NCI-H146 treated with DMSO at 0.1 percent for 48 hours (cell line): ENCODE measurements around the gene CASKIN1.
A peak's percentile ranks its signal among the peaks of the same experiment; 100 is the strongest.

Source experiments
- DNase-seq: peaks from one replicate; lab custom pipeline; 2025; ENCODE audit not compliant: unreplicated experiment; lab: John Stamatoyannopoulos, UW

CASKIN1 gene

DNA sequence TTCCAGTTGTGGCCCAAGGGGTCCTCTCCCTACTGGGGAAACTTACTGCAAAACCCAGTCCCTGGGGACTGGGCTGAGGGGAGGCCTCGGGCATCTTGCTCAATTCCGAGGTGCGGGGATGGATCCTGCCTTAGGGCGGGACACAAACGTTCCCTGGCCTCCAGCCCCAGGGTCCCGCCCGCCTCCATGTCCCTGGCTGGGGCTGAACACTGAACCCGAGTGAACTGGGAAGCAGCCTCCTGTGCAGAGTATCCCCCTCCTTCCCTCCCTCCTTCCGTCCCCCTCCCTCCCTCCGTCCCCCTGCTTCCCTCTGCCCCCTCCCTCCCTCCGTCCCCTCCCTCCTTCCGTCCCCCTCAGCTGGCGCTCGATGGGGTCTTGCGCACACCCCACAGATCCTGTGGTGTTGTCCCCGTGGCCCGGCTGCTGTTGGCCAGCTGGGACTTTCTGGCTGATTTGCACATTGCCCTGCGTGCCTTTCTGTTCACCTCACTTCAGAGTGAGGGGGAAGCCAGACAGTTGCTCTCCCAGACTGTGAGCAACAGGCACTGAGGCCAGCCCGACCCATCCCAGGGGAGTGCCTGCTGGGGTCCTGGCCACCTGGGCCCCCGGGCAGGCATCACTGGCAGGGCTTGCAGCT is 35.4 kb downstream of the CASKIN1 start:
- no peak for DNase-seq

DNA sequence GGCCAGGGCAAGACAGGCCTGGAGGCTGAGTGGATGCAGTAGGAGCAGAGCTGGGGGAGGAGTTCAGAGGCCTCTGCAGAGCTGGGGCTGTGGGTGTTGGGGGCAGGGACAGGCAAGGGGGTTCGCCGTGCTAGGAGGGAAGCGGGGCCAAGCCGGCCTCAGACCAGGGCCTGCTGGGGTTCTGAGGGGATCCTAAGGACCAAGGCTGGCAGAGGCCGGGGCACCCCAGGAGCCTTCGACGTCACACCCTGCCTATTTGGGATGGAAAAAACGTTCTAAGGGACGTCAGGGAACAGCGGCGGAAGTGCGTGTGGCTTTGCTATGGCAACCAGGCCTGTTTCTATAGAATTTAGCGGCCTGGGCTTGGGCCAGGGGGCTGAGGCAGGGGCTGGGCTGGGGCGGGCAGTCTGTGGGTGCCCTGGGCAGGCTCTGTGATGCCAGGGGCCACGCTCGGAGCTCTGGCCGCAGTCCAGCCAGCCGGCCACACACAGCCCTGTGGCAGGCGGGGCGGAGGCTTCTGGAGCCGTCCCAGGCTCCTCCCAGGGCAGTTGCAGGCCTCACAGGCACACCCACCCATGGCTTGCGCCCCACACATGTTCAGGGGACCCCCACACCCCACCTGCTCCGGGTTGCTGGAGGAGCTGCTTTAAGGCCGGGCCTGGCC is 37.1 kb downstream of the CASKIN1 start:
- DNase-seq: no peak

DNA sequence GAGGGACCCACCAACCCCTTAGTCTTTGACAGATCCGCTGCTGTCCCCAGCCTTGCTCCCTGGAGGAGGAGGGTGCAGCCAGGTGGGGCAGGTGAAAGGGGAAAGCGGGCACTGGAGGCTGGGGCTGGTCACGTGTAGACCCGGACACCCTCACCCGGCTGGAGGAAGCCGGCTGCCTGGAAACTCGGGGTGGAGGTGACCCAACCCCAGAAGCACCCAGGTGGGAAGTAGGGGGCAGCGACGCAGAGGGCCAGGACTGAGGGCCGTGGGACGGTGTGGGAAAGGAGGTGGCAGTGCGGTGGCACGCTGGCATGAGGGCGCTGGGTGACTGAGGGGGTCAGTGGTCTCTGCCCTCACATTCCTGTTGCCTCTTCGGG is 38.2 kb downstream of the CASKIN1 start:
- DNase-seq: no peak

DNA sequence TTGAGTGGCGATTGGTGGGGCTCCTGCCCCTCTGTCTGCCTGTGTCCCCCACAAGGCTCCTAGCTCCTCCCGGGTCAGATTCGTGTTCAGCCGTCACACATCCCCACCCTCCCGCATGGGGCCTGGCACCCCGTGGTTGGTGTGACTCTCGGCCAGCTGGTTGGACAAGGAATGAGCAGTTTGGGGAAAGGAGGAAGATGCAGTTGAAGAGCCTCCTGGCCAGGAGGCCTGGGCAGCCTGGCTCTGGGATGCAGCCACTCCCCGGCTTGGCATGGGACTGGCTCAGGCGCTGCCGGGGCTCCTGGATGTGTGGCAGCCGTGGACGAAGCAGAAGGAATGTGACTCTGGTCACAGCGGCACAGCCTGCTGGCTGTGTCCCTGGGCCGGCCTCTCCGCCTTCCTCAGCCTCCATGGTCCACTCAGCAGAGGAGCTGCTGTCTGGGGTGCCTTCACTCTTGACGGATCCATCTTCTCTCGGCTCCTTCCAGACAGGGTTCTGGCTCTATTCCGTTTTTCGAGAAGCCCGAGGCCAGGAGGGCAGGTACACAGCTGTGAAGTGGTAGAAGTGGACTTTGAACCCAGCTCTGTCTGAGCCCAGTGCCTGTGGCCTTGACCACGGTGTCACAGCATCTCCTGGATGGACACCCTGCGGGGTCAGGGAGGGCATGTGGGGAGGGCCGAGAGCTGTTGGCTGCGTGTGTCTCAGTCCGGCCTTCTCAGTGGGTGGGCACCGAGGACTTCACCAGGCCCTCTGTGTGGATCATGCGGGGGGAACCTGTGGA is 38.7 kb downstream of the CASKIN1 start:
- DNase-seq: no peak

DNA sequence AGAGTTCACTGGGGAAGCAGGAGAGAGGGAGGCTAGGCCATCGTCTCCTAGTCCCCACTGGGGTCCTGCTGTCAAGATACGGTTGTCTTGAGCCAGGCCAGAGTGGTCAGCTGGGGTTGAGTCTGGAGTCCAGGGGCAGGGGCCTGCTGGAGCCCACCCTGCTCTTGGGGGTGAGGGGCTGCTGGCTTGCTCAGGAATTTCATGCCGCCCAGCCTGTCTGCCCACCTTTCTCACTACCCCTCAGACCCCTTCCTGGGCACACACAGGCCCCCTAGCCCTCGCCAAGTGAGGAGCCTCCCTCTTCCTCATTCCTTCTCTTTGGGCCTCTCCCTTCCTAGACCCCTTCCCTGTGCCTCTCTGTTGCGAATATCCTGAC is 39.6 kb downstream of the CASKIN1 start:
- no peak for DNase-seq

DNA sequence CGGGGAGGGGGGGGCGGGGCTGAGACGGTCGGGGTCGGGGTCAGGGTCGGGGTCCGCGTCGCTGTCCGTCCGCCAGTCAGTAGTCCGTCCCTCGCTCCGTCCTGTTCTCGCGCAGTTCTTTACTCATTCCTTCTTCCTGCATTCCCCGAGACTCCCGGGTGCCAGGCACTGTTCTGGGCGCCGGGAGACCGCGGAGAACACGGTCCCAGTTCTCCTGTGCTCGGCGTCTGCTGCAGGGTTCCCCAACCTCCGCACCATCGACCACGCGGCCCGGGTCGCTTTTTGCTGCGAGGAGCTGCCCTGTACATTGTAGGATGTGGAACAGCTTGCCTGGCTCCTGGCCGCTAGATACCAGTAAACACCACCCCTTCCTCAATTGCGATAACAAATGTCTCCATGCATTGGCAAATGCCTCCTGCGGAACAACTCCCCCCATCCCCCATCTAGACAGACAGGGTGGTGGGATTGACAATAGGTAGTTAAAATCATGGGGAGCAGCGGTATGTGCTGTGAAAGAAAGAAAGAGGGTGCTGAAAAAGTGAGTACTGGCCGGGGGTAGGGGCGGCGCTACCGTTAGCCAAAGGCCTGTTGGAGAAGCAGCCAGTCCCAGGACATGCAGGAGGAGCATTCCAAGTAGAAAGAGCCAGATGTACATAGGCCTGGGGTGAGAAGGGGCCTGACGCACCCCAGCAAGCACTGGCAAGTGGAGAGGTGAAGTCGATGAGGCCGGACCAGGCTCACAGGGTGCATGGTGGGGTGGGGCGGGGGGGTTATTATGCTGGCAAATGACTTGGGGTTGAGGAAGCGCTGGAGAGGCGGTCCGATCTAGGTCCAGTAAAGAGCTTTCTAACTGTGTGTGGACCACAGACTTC is 40.2 kb downstream of the CASKIN1 start:
- DNase-seq: peak; percentile 14

DNA sequence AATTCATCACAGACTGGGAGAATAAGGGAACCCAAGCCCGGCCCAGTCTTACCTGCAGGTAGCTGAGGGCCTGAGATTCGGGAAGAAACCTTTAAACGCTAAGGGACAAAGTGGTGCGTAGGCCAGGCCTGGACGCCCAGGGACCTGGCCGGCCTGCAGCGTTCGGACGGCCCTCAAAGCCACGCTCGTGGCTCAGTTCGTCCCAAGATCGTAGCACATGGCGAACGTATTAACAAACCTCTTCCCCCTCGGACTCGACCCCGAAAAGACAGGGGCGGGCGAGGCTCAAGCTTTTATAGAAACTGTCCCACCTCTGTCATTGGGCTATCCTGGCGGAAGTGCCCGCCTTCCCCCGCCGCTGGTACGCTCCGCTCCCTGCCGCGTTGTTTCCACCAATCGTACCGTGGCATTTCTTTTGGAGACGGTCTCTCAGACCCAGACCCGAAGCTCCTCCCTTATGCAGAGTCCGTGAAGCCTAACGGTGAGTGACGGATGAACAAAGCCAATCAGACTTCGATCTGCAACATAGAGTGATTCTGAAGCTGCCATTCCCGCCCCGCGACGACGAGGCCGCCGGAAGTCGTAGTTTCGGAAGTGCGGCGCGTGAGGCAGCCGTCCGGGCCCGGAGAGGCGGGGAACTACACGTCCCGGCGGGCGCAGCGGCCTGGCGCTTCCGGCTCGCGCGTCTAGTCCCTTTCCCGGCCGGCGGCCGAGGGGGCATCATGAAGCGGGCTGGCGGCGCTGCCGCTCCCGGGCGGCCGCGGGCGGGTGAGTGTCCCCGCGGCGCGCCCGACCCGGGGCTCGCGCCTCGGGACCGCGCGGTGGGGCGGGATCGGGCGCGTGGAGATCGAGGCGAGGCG is 41.1 kb downstream of the CASKIN1 start, which contains the start of gene TRAF7:
Gene TRAF7, plus strand, starts transcription at position 692 of the 860 bp plus-strand sequence. CDS start 8,139 bp downstream, outside the sequence.
- DNase-seq: peak; percentile 100

DNA sequence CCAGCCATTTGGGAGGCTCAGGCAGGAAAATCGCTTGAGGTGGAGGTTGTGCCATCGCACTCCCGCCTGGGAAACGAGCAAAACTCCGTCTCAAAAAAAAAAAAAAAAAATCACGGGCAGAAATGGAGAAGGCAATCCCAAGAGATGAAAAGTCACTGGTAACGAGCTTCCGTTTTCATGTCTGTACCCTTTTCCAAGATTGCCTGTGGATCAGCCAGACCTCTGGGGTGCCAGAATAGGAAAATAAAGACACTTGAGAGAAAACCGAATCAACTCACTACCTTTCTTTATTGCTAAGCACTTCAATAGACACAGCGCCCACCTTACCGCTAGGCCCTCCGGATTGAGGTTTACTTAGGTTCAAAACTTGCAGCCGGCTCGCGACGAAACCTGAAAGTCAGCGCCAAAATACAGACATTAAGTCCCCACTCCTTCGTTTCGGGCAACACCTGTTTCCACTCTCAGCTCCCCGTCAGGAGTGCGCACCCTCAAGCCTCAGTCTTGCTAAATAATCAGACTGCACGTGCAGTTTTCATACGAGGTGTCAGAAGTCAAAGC is 41.8 kb downstream of the CASKIN1 start:
- DNase-seq: no peak

DNA sequence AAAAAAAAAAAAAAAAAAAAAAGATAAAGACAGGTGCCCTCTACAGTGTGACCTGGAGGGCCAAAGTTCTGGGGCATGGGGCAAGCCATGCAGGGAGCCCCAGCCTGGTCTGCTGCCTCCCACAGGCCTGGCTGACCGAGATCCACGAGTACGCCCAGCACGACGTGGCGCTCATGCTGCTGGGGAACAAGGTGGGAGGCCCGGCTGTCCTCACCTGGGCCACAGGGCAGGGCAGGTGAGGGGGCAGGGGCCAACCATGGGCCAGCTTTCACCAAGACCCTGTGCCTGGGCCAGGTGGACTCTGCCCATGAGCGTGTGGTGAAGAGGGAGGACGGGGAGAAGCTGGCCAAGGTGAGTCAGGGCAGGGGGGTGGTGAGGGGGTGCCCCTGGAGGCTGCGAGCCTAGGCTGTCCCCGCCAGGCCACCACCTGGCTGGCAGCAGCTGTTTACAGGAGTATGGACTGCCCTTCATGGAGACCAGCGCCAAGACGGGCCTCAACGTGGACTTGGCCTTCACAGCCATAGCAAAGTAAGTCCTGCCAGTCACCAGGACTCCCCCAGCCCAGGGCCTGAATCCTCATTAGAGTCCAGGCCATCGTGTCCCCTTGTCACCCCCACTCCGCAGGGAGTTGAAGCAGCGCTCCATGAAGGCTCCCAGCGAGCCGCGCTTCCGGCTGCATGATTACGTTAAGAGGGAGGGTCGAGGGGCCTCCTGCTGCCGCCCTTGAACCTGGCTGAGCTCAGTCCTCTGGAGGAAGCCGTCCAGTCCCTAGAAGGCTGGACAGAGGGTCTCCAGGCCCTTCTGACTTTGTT is 43.5 kb downstream of the CASKIN1 start:
- DNase-seq: peak; percentile 54

DNA sequence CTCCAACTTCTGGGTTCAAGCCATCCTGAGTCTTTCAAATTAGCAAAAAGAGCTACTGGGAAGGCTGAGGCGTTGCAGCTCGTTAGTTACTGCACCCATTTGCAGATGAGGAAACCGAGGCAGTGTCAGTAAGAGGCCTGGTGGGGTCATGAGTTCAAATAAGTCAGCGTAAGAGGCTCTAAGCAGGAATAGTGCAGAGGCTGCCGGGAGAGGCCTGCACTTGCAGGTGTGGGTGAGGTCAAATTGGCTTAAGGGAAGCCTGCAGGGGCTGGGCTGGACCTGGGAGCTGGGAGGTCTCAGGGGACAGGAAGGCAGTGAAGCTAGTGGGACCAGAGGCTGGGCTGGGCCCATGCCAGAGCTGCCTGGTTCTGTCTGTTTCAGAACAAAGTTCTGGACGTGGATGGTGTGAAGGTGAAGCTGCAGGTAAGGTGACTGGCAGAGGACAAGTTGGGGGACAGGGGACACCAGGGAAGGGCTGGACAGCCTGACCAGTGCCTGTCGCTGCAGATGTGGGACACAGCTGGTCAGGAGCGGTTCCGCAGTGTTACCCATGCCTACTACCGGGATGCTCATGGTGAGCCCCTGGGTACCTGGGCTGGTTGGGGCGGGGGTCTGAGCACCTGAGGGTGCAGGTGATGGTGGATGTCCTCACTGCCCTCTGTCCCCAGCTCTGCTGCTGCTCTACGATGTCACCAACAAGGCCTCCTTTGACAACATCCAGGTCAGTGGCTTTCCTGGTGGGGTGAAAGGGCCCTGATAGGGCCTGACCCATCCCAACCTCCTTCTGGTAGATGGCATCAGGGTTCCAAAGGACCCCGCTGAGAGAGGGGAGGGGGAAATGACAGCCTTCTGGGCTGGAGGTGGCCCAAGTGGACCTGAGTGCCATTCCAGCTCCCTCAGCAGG is 45.0 kb downstream of the CASKIN1 start:
- no peak for DNase-seq

DNA sequence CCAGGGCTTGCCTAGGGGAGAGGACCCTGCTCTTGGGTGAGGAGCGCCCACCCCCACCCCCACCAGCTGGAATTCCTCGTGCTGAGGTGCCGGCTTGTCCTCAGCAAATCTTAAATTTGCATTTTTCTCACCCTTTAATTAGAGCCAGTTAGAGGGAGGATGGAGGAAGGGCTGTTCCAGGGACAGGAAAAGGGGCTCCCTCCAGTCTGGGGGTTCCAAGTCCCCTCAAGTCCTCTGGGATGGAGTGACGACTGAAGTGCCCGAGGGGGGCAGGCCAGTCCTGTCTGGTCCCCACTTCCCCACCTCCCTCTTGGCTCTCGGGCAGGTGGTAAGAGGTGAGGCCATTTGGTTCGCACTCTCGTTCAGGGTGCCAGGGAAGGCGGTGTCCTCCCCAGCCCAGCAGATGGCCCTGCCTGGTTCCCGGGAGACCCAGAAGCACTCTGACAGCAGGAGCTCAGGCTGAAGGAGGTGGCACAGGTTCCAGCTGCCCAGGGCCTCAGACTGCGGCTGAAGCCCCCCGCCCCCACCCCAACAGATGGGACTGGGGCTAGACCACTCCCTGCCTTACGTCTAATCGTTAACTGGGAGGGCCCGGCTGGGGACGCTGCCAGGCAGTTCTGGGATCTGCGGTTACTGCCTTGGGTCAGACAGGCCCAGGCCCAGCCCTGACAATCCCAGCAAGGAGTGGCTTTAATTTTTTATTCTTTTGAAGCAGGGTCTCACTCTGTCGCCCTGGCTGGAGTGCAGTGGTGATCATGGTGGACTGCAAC is 45.8 kb downstream of the CASKIN1 start:
- DNase-seq: peak; percentile 43

DNA sequence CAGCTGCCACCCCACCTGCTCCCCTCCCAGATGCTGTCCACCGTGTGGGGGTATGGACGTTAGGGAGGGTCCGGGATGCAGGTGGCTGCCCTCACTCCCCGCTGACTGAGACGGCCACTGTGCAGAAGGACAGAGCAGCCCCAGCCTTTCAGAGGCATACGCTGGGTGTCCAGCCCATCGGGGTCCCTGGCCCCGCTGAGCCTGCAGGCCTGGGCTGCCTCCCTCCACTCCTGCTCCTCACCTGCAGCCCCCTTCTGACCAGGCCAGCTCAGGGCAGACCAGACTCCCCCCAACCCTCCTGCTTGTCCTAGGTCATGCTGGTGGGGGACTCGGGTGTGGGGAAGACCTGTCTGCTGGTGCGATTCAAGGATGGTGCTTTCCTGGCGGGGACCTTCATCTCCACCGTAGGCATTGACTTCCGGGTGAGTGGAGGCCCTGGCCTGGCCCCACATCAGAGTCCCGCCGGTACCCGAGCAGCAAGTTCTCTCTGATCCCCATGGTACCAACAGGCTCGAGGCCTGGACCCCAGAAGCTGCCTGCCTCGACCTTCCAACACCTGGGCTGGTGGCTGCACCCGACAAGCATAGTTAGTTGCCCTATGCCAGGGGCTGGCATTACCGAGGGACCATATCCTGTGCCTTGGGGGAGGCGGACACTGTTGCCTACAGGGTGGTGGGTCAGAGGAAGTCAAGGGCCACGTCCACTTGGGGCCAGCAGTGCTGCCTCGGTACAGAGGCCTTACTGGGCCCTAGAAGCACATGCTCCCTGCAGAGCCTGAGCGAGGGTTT is 46.6 kb downstream of the CASKIN1 start:
- DNase-seq: no peak

DNA sequence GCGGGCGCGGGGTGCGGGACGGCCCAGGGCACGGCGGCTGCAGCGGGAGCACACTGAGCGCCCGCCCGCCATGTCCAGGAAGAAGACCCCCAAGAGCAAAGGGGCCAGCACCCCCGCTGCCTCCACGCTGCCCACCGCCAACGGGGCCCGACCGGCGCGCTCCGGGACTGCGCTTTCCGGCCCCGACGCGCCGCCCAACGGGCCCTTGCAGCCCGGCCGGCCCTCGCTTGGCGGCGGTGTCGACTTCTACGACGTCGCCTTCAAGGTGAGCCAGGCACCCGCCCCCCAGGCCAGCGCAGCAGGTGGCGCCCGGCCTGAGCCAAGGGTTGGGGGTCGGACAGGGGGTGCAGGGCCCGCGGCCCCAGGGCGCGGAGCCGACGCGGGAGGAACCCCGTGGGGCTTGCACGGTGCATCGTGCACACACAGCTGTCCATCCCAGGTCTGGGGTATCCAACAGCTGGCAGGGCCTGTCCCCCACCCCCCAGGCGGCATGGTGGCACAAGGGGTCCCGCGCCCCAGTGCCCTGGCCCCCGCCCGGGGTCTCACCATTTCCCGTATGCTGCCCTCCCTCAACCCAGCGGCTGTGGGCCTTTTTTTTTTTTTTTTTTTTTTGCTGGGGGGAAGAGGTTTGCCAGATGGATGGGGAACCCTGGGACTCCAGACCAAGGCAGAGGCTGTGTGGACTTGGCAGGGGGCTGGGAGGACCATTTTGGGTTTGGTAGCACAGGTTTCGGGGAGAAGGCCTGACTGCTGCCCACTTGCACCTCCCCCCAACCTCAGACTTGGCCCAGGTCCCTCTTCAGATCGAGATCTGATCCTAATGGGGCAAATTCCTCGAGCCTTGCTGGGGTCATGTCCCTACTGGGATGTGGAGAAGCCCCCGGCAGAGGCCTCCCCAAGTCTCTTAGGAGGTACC is 47.4 kb downstream of the CASKIN1 start:
- DNase-seq: no peak

DNA sequence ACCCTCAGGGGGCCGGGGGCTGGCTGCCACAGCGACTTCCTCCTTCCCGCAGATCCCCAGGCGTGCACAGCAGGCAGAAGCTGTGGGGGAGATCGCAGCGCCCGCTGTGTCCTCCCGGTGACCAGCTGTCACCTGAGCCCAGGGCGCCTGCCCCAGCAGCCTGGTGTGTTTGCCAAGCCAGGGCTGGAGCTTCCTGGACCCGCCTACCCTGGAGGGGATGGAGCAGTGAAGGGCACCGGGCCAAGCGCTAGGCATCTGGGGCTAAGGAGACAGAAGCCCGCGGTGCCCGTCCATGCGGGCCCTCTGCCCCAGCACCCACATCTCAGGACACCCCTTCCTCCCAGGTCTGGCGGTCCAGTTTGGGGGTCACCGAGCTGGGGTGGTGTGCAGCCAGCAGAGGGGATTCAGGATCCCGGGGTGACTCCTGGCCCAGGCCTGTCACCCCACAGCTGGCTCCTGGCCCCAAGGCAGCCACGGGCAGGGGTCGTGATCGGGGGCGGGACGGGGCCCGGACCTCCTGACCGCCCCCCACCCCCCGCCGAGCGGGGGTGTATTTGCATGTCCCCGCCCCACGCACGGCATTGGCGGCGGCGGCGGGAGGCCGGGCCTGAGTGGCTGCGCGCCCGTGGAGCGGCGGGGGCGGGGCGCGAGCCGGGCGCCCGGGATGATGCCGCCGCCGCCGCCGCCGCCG is 48.3 kb downstream of the CASKIN1 start, which contains the start of gene RAB26:
Gene RAB26, plus strand, starts transcription at position 645 of the 691 bp plus-strand sequence. CDS start 159 bp downstream, outside the sequence.
- DNase-seq: peak; percentile 98

DNA sequence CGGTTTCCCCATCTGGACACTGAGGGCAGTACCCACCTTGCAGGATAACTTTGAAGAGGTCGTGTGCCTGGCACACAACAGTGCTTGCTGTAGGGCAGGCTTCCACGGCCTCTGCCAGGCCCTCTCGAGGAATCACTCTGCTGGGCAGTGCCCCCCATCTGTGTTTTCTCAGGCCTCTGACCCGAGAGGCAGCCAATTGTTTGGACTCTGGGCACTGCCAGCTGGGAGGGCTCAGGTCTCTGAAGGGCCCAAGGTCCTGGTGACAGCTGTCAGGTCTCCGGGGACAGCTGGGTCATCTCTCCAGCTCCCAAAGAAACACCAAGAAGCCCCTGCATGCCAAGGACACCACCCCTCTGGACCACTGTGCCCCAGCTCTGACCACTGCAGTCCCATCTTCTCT is 49.0 kb downstream of the CASKIN1 start:
- DNase-seq: no peak
